ENCODE results near the gene NR3C2.

The NR3C2 gene

GRCh38 chr4:148222991-148223660, 219.1 kb downstream of the NR3C2 start:
- Histone ChIP-seq H3K27ac (no peak overlapping the region), H3K9ac (no peak overlapping the region), H3K27me3 (ENCODE audit: insufficient read depth, low read depth) (no peaks in the 10 kb centered on the region), H3K4me2 (no peak overlapping the region), H3K79me2 (ENCODE audit: insufficient read depth, low read depth) (no peaks in the 10 kb centered on the region), H2AFZ (ENCODE audit: low read depth) (no peak overlapping the region), H3K4me3 (IDR thresholded peaks at IDR 0.05; ENCODE audit: insufficient read depth, low read depth, low read length) (no peak overlapping the region), H4K20me1 (ENCODE audit: insufficient read depth) (no peaks in the 10 kb centered on the region), H3K36me3 (ENCODE audit: insufficient read depth) (no peaks in the 10 kb centered on the region), H3K4me1 (ENCODE audit: low read depth, poor library complexity, severe bottlenecking) (peaks cover 5% of the 10 kb centered on the region)
- TF ChIP-seq, protein P1, sequence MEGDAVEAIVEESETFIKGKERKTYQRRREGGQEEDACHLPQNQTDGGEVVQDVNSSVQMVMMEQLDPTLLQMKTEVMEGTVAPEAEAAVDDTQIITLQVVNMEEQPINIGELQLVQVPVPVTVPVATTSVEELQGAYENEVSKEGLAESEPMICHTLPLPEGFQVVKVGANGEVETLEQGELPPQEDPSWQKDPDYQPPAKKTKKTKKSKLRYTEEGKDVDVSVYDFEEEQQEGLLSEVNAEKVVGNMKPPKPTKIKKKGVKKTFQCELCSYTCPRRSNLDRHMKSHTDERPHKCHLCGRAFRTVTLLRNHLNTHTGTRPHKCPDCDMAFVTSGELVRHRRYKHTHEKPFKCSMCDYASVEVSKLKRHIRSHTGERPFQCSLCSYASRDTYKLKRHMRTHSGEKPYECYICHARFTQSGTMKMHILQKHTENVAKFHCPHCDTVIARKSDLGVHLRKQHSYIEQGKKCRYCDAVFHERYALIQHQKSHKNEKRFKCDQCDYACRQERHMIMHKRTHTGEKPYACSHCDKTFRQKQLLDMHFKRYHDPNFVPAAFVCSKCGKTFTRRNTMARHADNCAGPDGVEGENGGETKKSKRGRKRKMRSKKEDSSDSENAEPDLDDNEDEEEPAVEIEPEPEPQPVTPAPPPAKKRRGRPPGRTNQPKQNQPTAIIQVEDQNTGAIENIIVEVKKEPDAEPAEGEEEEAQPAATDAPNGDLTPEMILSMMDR (conservative IDR thresholded peaks at IDR 0.05; ENCODE audit: low read depth, low read length) = no peak

DNA sequence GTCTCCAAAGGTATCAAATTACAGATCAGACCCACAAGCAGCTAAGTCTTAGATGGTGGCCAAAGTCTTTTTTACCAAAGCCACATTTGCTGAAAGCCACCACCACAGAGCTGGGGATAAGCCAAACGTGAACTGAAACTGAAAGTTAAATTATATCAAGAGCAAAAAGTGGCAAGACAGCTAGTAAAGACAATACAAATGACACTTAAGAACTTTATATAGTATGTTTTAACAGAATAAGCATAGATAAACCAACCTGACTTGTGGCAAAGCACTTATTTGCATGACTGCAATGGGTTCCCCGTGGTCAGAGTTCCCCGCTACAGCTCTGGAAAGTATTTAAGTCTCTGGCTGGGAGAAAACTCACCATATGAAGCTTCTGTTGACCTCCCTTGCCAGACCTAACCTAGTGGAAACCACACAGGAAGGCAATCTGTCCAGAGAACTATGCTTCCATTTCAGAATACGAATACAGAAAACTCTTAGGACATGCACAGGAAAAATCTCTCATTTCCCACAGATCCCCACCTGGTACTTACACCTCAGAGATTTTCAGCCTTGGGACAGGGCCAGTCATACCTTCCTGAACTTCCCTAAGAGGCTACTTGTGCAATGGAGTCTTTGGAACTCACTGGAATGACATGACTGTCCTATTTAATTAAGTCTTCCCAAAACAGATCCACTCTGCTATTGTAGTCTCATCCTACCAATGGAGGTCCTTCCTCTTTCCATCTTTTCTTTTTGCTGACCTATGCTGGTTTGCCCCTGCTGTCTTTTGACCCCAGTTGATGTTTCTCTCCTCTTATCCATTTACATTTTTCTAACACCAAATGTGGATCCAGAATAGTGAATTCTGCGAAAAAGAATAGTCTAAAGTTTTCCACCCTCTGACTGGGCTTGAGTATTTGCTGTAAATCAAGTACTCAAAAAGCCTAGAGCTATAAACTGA, 225.1 kb downstream of the NR3C2 start:
- peak overlapping the region; percentile 44 for H3K4me2 ChIP-seq
- no peaks in the 10 kb centered on the region for H3K36me3 ChIP-seq (ENCODE audit: insufficient read depth)
- peaks cover 28% of the 10 kb centered on the region for H3K4me1 ChIP-seq (ENCODE audit: low read depth, poor library complexity, severe bottlenecking)
- H3K9ac ChIP-seq = no peak overlapping the region
- TF ChIP-seq, protein P1 (conservative IDR thresholded peaks at IDR 0.05; ENCODE audit: low read depth, low read length) = no peak
- H3K27me3 ChIP-seq (ENCODE audit: insufficient read depth, low read depth) = no peaks in the 10 kb centered on the region
- no peak overlapping the region for H2AFZ ChIP-seq (ENCODE audit: low read depth)
- H4K20me1 ChIP-seq (ENCODE audit: insufficient read depth) = no peaks in the 10 kb centered on the region
- no peaks in the 10 kb centered on the region for H3K79me2 ChIP-seq (ENCODE audit: insufficient read depth, low read depth)
- H3K27ac ChIP-seq = peak overlapping the region; percentile 7; the same call in 1 of the 2 replicates
- H3K4me3 ChIP-seq (IDR thresholded peaks at IDR 0.05; ENCODE audit: insufficient read depth, low read depth, low read length) = no peak overlapping the region

DNA sequence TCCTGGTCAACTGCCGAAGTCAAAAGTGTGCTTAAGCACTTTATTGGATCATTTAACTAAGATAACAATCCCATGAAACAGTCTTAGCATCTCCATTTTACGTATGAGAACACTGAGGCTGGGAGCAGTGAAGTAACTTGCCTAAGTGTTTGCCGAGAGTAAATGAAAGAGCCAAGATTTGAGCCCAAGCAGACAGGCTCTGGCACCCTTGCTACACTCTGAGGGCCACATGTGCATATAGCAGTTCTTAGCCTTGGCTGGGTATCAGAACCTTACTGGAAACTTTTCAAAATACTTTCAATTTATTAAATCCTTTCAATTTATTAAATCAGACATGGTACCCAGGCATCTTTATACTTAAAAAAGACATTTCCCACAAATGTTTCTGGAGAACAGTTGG, 225.9 kb downstream of the NR3C2 start:
- Histone ChIP-seq H3K4me2 (peak overlapping the region; percentile 44), H2AFZ (ENCODE audit: low read depth) (no peak overlapping the region), H3K9ac (no peak overlapping the region), H3K27me3 (ENCODE audit: insufficient read depth, low read depth) (no peaks in the 10 kb centered on the region), H3K36me3 (ENCODE audit: insufficient read depth) (no peaks in the 10 kb centered on the region), H3K27ac (no peak overlapping the region), H3K79me2 (ENCODE audit: insufficient read depth, low read depth) (no peaks in the 10 kb centered on the region), H4K20me1 (ENCODE audit: insufficient read depth) (no peaks in the 10 kb centered on the region), H3K4me3 (IDR thresholded peaks at IDR 0.05; ENCODE audit: insufficient read depth, low read depth, low read length) (no peak overlapping the region), H3K4me1 (ENCODE audit: low read depth, poor library complexity, severe bottlenecking) (peaks cover 28% of the 10 kb centered on the region)
- TF ChIP-seq, protein P1 (conservative IDR thresholded peaks at IDR 0.05; ENCODE audit: low read depth, low read length) = no peak

DNA sequence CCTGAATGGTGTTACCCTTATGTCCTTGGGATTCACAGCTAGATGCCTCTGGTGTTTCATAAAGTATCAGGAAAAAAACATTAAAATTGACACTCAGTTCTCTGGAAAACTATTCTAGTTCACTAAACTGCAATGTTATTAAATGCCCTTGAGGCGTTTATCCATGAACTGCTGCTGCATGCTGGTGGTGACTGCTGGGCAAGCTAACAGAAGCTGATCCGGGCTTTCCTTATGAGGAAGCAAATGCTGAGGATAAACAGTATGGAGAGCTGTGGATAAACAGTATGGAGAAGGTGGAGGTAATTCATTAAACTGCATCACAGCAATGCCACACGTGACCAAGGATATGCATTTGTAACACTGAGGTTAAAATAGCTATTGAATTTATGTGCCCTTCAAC, 227.0 kb downstream of the NR3C2 start:
- Histone ChIP-seq H3K27me3 (ENCODE audit: insufficient read depth, low read depth) (no peaks in the 10 kb centered on the region), H4K20me1 (ENCODE audit: insufficient read depth) (no peaks in the 10 kb centered on the region), H3K79me2 (ENCODE audit: insufficient read depth, low read depth) (no peaks in the 10 kb centered on the region), H3K36me3 (ENCODE audit: insufficient read depth) (no peaks in the 10 kb centered on the region), H3K27ac (no peak overlapping the region), H3K4me1 (ENCODE audit: low read depth, poor library complexity, severe bottlenecking) (peaks cover 28% of the 10 kb centered on the region), H2AFZ (ENCODE audit: low read depth) (no peak overlapping the region), H3K4me2 (no peak overlapping the region), H3K9ac (no peak overlapping the region), H3K4me3 (IDR thresholded peaks at IDR 0.05; ENCODE audit: insufficient read depth, low read depth, low read length) (no peak overlapping the region)
- TF ChIP-seq, protein P1 (conservative IDR thresholded peaks at IDR 0.05; ENCODE audit: low read depth, low read length) = no peak

Data from KMS-11 (cell line).